GM18858 (cell line): Measurements from ENCODE around the gene ZBTB1.
"Not testable (repeated sequence)": the region's sequence is repeated elsewhere in the genome, so short reads cannot be mapped to it uniquely, and the experiment has no call there.

Experiments
- ATAC-seq: cut with Tn5 transposase; IDR thresholded peaks from one replicate; pipeline ENCODE4 v1.9.1; 2021; ENCODE audit not compliant: unreplicated experiment

Gene ZBTB1

DNA sequence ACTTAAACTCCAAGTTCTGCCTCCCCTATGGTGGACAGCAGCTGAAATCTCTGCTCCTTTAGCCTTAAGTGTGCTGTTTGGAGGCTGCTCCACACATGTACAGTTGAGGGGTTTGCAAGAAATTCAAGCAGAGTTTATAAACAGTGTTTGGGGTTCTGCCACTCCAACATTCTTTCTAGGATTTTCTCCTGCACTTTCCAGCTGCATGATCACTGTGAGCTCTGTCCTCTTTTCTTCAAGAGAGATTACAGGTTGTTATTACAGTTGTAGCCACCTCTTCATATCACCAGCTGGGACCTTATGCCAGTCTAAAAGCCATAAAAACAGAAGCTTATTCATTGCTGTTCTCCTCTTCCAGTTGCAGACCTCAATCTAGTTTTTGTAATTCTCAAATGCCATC lies 9.3 kb upstream of the ZBTB1 start:
- ATAC-seq: no peak

DNA sequence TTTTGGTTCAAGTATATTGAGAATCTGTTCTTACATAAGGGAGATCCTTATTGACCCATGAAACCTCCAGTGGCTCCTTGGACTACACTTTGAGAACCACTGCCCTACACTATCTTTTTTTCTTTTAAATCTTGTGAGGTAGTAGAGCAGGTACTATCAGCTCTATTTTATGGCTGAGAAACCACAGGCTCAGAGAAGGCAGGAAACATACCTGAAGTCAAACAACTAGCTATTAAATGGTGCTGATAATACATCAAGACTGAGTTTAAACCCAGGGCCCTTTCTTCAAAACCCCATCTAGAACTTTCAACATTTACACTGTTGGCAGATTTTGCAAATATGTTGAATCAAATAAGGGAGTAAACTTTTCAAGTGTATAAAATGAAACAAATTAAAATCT lies 7.8 kb upstream of the ZBTB1 start:
- ATAC-seq: no peak

DNA sequence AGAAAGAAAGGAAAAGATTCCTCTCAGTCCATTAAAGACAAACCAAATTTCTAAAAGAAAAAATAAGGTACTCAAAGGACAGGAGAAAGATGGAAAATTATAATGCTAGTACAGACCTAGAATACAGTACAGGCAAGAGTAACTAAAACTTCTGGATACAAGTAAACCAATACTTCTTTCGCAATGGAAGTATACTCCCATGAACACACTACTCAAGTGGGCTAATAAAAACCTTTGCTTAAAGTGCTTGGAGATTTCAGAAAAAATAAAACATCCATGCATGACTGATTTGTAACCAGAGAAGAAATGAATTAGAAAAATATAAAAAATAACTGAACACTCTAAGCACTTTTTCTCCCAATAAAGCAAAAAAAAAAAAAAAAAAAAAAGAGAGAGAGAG lies 4.5 kb upstream of the ZBTB1 start:
- ATAC-seq: no peak

DNA sequence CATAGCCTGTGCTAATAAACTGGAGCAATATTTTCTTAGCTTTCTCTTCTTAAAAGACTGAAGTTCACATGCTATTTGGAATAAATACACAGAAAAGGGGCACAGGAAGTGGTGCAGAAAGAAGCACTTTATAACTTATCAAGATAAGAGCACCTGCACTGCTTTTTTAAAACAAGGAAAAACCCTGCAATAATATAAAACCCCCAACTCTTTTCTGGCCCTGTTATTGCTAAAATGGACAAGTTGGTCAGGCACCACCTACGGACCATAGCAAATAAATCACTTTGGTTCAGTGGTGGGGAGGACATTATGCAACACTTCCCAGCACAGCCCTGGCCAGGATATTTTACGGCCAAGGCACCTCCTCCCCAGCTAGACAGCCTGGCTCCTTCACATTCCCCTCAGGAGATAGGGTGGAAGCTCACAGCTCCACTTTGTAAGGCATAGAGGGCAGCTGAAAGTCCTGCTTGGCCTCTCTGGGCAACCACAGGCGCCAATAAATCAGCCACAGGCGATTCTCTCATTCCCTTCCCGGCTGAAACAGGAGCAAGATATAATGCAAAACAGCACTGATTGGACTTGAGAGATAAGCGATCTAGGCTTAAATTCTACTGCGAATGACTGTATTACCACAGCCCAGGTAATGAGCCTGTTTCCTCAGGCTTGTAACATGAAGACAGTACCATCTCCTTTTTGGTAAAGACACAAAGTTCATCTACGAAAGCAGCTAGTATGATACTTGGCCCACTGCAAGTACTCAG lies 3.0 kb upstream of the ZBTB1 start:
- ATAC-seq: no peak

DNA sequence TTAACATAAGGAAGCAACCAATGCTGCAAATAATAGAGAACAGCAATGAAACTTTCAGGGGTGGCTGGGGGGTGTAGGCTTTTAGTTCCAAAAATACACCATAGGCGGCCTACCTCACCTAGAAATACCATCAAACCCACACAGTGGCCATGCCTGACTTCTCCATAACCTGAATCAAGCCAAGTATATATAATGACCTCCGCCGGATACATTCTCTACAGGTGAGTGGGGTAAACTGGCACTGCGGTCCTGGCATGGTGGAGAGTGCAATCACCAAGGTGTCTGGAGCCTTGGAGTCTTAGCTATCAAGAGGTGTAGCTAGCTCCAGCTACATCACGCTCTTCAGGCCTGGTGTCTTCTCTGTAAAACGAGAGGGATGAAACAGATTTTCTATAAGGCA lies 2.1 kb upstream of the ZBTB1 start:
- no peak for ATAC-seq

DNA sequence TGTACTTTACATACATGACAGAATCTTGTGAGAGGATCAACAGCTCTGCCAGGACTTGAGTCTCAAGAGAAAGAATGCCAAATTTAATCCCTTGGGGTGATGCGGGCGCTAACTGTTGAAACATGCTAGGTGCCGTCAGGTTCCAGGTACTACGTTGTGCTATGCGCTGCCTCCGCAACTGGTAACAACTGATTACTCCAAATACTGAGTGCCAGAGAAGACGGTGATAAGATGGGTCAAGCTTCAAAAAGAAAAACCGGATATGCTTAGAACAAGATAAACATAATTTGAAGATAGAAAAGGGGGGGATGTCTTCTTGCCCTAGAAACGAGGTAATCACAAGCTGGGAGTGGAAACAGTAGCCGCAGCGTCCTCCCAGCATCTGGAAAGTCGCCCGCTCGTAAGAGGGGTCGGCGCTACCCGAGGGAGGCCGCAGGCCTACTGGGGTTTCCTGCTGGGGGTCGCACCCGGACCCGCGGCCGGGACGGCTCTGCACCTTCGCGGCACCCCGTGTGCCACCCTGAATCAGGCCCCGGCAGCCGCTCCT lies 1.6 kb upstream of the ZBTB1 start:
- no peak for ATAC-seq

DNA sequence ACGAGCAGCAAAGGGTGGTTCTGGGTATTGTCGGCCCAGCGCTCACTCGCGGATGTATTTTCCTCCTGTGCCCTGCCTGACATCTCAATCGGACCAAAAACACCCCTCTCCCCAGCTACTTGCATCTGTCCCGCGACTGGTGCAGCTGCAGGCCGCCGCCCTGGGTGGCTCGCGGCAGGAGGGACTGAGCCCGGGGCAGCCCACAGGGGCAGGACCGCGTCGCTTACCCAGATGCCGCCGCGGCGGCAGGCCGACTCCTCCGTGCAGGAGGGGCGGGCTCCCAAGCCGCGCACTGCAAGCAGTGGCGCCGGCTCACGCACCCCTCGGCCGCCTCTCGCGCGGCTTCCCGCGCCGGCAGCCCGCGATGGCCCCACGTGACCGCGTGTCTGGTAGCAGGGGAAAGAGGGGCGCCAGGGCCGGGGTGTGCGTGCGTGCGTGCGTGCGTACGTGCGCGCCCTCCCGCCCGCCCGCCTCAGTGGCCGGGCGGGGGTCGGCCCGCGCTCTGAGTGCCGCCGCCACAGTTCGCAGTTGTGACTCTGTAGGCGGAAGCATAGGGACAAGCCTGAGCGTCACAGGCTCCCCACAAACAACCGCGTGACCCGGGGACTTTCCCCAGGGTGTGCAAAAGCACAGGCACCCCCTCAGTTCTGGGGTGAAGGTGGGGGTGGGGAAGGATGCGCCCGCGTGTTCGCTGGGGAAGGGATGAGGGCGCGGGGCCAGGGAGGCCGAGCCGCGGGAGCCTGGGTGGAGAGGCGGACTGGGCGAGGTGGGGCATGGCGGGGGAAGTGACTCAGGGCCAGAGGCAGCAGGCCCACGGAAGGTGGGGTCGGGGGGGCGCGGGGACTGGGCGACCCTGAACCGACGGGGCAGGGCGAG lies 898 bp upstream of the ZBTB1 start, which contains the start of gene ZBTB25:
TSS of gene ZBTB25 (minus strand) at position 405 of the 876 bp plus-strand sequence. CDS start 13,305 bp downstream, outside the sequence.
- ATAC-seq: peak; percentile 52

DNA sequence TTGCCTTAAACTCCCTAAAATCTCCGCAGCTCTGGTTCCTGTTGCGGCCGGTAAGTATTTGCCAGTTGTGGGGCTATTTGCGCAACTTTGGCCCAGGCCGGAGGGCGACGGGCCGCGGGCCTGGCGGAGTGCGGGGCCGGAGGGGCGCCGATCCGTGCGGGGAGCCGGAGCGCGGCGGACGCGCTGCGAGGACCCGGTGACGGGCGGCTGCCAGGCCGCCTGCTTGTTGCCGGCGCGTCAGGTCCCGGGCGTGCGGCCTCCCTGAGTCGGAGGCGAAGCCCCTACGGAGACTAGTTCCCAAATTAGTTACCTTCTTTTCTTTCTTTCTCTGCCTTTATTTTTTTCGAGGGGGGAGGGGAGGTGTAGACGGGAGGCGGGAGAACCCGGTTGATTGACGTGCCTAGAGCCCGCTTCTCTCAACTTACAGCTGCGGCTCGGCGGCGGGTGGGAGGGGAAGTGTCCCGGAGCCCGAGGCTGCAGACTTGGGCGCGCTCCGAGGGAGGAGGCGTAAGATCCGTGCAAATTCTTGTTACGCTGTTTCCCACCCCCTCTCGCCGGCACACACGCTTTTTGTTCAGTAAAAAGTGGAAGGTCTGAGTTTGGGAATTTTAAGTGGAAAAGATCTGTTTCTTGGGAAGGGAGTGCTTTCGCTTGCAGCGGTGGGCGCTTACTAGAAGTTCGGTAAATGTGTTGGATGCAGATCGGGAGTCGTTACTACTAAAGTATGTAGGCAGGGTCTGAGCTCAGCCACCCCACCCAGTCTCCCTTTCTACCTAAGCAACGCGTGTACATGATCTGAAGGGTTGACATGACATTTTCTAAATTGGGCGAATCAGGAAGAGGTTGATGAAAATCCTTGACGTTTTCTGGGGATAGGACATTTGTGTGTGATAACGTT lies 576 bp downstream of the ZBTB1 start:
- ATAC-seq: peak; percentile 12

DNA sequence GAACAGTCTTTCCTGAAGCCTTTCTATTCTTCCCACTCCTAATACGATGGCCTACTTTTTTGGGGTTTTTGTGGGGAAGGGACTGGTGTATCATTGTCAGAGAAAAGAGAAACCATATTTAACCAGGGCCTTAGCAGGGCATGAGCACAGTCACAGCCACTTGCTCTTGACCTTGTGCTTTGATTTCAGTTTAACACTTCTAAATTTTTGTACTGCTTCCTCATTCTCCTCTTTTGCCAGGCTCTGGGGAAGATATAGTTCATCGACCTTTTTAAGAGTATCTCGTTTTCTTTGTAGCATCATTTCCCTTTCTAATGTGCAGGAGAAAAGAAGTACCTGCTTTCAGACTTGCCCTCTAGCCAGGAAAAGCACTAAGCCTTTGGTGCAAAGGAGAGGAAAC lies 2.2 kb downstream of the ZBTB1 start:
- ATAC-seq: no peak

DNA sequence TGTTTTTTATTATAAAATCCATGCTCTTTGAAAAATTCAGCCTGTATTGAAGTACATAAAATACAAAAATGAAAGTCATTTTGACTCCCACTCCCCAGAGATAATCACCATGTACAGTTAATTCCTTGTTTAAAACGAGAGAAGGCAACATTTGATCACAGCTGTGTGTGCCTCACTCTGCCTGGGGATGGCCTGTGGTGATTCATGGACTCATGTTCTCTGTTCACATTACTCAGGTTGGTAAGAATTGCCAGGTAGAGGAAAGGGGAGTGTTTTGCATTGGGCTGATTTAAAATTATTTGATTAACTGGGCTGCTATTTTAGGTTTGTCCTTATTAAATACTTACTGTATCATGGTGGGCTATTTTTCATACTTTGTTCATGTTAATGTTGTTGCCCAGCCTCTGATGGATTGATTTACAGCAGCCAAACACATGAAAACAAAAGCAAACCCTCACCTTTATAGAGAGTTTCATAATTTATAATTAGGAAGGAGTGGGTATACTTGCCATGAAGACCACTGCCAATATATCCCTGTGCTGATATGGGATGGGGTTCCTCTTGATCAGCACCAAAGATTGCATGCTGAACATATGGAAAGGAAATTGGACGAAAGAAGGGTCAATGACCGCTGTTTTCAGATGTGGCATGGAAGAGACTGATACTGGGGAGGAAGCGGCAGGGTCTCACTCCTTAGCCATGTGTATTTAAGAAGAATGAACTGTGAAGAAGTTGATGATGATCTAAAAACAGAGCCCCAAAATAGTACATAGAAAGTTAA lies 3.0 kb downstream of the ZBTB1 start:
- ATAC-seq: no peak

DNA sequence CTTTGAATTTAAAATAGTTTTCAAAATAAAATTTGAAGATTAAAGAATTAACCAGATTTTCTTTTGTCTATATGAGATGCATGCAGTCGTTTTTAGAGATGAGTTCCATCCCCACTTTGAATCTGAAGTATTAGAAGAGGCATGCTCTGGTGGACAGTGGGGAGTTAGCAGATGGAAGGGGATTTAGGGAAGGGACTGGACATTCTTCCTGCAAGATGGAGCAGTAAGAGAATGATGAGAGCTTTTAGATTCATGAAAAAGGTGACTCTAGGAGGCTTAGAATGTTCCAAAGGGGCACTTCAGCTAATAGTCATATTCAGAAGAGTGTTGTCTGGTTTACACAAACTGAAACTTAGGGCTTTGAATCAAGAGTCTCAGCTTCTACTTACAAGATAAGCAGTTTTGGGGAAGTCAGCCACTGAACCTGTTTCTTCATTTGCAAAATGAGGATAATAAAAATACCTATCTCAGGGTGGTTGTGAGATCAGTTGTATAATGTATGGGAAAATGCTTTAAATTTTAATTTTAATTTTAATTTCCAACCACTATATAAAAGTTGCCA lies 3.7 kb downstream of the ZBTB1 start:
- peak; percentile 24 for ATAC-seq

DNA sequence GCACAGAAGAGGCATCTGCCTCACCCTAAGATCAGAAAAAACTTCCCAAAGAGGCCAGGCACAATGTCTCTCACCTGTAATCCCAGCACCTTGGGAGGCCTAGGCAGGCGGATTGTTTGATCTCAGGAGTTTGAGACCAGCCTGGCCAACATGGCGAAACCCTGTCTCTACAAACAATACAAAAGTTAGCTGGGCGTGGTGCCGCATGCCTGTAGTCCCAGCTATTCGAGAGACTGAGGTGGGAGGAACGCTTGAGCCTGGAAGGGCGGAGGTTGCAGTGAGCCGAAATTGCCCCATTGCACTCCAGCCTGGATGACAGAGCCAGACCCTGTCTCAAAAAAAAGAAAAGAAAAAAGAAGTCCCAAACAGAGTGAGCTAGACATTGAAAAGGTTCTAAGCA lies 4.5 kb downstream of the ZBTB1 start:
- no peak for ATAC-seq

DNA sequence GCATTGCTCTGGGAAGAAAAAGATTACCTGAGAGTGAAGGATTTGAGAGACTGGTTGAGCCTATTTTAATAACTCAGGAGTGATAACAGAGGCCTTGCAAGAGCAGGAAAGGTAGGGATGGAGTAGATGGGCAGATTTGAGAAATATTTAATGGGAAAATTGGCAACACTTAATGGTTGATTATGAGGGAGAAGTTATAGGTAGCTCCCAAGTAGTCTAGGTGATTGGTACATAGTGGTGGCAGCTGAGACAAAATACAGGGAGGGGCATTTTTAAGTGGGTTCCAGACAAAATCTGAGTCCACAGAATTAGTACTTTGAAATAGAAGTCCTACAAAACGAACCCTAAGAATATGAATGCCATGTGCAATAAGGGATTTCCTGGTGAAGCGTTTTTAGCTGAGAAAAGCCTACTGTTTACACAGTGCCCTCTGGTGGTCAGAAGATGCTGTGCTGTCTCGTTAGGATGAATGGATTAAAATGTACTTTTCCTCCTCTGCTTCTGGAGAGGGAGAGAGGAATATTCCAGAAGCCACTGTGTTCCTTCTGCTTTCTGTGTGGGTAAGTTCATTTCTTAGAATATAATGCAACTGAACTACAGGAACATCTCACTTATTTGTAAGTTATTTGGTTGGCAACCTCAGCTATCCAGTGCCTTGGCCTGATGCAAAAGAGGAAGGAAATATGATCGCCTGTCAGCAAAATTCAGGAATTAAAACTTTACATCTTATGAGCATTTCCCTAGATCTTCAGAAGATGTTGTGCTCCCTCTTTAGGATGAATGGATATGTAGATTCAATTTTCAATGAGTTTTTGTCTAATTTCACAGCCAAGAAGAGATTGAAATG lies 6.5 kb downstream of the ZBTB1 start:
- ATAC-seq: no peak

DNA sequence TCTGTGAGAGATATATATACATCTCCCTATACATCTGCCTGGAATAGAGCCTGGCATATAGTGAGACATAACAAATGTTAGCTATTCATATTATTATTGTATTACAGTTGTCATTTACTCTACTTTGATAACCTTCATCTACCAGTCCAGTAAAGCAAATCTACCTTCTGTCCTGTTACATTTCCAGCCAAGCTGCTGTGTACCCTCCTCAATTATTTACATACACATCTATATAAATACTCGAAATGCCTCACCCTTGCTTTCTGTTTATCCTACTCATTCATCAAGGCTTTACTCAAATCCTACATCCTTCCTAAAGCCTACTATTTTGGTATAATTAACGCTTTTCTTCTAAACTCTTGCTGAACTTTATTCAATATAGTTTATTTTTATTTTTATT lies 8.7 kb downstream of the ZBTB1 start:
- ATAC-seq: no peak

DNA sequence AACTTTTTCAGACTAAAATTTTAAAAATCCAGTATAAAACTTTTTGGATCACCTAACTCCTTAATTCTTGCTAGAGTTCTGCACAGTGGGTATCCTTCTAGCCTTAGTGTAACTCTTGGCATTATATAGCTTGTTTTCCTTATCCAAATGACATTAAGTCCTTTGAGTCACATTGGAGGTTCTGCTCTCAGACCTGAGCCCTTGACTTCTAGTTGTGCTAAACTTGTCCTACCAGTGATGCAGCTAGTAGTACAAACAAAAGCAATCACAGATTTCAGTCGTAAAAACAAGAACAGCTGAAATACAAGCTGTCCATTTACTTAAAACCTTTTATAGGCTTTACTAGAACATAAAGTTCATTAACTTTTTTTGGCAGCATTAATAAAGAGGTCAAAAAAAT lies 10.5 kb downstream of the ZBTB1 start:
- no peak for ATAC-seq

DNA sequence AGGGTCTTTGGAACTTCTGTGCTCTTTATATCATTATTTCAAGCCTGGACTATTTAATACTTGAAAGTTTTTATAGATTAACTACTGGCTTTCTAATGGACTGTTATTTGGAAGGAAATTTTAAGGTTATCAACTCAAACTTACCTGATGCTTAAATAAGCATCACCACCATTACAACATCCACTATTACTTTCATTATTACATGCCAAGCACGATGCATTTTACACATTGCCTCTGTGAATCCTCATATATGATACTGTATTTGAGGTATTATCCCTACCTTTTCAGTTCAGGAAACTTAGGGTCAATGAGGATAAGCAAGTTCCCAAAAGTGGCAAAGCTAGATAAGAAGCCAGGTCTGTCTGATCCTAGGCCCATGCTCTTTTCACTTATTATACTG lies 12.4 kb downstream of the ZBTB1 start:
- ATAC-seq: no peak

DNA sequence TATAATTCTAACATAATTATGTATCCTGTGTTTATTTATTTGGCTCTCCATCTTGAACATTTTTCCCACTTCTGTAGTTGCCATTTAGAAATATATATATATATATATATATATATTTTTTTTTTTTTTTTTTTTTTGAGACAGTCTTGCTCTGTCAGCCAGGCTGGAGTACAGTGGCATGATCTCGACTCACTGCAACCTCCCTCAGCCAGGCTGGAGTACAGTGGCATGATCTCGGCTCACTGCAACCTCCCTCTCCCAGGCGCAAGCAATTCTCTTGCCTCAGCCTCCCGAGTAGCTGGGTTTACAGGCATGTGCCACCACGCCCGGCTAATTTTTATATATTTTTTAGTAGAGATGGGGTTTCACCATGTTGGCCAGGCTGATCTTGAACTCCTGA lies 13.1 kb downstream of the ZBTB1 start:
- not testable (repeated sequence) for ATAC-seq

DNA sequence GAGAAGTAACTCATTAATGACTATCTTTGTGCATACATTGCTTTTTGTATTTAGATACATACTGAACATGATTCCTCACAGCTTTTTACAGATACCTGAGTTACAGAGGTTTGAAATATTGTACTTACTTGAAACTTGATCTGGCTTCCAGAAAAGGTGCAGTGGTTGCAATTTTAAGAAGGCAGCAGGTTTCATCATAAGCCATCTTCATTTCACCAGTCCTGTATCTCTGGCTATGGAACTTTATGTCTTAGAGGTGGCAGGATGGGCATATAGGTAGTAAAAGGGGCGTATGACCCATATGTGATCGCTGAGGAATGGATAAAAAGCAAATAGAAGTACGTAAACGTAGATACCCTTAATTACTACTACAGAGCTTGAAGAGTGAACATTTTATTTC lies 13.7 kb downstream of the ZBTB1 start:
- no peak for ATAC-seq

DNA sequence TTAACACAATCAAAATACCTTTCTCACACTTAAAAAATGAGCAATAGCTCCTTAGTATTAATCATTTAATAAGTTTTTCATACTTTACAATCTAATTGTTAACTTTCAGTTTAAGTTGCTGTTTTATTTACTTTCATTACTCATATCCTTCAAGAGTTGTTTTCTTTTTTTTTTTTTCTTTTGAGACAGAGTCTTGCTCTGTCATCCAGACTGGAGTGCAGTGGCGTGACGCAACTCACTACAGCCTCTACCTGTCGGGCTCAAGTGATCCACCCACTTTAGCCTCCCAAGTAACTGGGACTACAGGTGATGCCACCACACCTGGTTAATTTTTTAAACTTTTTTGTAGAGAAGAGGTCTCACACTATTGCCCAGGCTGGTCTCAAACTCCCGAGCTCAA lies 16.1 kb downstream of the ZBTB1 start:
- no peak for ATAC-seq
